ENCODE results near the gene RTN4R.

RTN4R gene

GRCh38 chr22:20257212-20258020, 10.7 kb downstream of the RTN4R start:
- no peak for DNase-seq (ENCODE audit: low spot score)
- FAIRE-seq, result no peak

- no peak for DNase-seq (ENCODE audit: low spot score)
- no peak for FAIRE-seq
These were observed 11.4 kb downstream of the RTN4R start for GRCh38 chr22:20256551-20257211.

DNA sequence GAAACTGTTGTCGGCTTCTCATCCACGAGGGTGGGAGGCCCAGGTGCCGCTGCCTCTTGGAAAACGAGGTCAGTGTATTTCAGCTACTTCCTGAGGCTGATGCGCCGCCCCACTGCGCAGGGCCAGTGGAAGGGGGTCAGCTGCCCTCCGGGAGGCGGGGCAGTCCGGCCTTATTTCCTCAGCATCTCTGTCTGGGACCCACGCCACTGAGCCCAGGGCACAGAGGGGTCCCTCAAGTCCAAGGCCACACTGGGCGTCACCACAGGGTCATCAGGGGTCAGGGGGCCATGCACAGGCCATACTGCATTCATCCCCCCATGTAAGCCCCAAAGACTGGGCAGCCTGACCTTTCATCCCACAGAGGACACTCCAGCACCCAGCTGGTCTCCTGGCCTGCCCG, 12.1 kb downstream of the RTN4R start:
- DNase-seq (ENCODE audit: low spot score) (no peak), FAIRE-seq (no peak)

GRCh38 chr22:20254975-20255946, 12.9 kb downstream of the RTN4R start:
- no peak for FAIRE-seq
- DNase-seq (ENCODE audit: low spot score), result no peak

DNA sequence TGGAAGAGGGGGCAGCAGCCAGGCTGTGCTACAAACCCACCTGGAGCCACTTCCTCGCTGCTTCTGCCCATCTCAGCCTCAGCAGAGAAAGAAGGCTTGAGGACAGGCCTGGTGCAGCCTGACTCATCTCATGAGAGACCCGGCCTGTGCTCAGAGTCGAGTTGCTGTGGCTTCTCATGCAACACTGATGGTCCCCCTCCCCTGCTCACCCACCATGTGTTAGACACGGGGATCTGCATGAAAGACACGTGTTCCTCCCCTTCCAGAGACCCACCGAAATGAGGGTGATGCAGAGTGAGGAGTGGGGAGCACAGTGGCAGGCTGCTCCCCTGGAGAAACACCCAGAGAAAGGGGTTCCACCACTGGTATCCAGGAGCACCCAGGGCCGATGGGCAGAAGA, 15.0 kb downstream of the RTN4R start:
- no peak for DNase-seq (ENCODE audit: low spot score)
- no peak for FAIRE-seq

GRCh38 chr22:20251981-20252380, 16.1 kb downstream of the RTN4R start:
- DNase-seq (ENCODE audit: low spot score) (no peak), FAIRE-seq (no peak)

DNA sequence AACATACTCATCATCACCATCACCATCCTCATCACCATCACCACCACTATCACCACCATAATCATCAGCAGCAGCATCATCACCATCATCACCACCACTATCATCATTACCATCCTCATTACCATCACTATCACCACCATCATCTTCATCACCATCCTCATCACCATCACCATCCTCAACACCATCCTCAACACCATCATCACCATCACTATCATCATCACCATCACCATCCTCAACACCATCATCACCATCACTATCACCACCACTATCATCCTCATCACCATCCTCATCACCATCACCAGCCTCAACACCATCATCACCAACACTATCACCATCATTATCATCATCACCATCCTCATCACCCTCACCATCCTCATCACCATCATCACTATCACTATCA, 16.6 kb downstream of the RTN4R start:
- DNase-seq (ENCODE audit: low spot score), result no peak

GRCh38 chr22:20249797-20250354, 18.2 kb downstream of the RTN4R start:
- FAIRE-seq, result no peak
- DNase-seq (ENCODE audit: low spot score), result no peak

More for the DNA sequence above, 16.6 kb downstream of the RTN4R start:
- no peak for FAIRE-seq

GRCh38 chr22:20248461-20248978, 19.6 kb downstream of the RTN4R start:
- DNase-seq (ENCODE audit: low spot score) (no peak), FAIRE-seq (no peak)

DNA sequence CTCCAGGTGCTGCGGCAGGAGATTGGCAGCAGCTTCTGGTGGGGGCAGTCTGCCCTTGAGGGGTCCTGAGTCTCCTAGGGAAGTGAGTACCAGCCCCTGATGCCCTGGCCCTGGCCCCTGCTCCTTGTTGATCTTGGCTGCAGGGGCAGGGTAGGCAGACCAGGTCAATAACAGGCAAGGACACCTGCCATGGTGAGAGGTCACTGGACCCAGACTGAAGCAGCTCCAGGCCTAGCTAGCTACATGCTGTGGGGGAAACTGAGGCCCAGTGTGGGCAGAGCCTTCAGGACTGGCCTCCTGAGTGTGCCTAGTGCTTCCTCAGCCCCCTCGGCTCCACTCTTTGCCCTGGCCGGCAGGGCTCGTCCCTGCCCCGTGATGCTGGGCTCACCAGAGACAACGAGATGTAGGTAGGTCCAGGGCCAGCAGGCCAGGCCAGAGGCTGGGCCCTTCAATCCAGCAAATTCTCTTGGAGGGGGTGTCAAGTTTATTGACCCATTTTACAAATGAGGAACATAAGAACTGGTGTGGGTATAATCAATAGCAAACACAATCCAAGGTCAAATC, 20.4 kb downstream of the RTN4R start:
- DNase-seq (ENCODE audit: low spot score) (no peak), FAIRE-seq (no peak)

- DNase-seq (ENCODE audit: low spot score), result peak; percentile 88
- FAIRE-seq, result peak; percentile 35
These were observed 21.1 kb downstream of the RTN4R start for GRCh38 chr22:20247010-20247505.

DNA sequence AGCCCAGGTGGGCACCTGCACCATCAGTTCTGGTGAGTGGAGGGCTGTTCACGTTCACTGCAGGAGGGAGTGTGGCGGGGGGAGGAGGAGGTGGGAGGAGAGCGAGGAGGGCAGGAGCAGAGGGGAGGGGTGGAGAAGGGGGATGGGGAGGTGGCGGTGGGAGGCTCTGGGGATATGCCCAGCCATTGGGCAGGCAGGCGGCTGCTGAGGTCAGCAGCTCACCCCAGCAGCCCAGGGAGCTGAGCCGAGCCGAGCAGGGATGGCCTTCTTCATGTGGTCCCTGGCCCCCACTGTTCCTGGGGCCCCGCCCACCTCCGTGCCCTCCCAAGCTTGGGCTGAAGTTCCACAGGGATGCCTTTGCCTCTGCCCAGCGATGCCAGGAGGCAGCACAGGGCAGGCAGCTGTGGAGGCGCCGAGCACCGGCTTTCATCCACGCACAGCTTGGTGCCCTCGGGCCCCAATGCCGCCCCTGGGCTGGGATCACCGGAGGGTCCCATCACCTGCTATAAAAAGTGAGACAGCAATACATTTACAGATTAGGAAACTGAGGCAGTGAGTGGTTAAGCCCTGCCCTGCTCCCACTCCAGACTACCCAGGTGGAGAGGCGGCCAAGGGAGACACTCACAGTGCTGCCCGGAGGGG, 21.6 kb downstream of the RTN4R start:
- no peak for DNase-seq (ENCODE audit: low spot score)
- FAIRE-seq, result no peak

DNA sequence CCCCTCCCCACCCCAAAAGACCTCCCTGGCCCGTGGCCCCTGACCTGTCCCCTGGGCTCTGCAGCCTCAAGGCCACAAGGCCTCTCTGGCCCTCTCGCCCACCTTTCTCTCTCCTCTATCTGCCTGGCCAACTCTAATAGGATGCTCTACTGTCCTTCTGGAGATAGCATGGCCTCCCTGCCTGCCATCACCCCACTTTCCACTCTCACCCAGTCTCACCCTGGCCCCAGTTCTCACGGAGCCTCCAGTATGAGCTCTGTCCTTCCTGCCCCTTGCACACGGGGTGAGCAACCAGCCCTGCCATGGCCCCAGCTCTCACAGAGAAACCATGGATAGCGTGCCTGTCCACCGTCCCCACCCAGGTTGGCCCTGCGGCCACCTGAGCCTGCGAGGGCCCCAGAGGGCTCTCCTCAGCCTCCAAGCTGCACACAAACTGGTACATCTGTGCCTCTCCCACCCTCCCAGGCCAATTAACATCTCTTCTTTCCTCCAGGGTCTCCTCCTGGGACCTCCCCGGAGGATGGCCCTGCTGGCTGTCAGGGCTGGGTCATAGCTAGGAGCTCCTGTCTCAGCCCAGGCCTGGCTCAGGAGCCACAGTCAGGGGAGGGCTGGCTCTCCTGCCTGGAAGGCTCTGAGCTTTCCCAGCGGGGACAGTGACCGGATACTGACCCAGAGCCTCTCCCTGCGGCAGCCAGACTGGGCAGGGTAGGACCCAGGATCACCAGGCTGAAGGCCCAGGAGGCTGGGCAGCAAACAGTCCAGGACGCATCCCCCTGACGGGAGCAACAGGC, 22.3 kb downstream of the RTN4R start:
- FAIRE-seq (no peak), DNase-seq (ENCODE audit: low spot score) (peak; percentile 8)

- DNase-seq (ENCODE audit: low spot score) (peak; percentile 29), FAIRE-seq (no peak)
These were observed 23.2 kb downstream of the RTN4R start for GRCh38 chr22:20244691-20245576.

DNA sequence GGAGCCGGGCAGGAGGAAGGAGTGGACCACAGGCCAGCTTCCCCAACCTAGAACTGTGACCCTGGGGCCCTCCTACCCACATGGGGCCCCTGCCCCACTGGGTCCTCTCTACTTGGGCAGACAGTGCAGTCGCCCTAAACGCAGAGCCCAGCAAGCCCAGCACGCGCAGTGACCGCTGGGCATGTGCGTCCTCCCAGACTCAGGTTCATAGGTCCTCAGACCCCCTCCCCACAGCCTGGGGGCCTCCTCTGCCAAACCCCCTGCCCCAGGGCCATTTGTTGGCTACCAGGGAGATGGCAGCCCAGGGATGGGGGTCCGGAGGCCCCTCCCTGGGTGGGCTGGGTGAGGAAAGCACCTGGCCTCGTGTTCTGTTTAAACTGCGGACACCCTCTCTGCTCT, 23.9 kb downstream of the RTN4R start:
- no peak for DNase-seq (ENCODE audit: low spot score)
- no peak for FAIRE-seq

GRCh38 chr22:20243537-20244249, 24.4 kb downstream of the RTN4R start:
- DNase-seq (ENCODE audit: low spot score) (peak; percentile 53), FAIRE-seq (no peak)

DNA sequence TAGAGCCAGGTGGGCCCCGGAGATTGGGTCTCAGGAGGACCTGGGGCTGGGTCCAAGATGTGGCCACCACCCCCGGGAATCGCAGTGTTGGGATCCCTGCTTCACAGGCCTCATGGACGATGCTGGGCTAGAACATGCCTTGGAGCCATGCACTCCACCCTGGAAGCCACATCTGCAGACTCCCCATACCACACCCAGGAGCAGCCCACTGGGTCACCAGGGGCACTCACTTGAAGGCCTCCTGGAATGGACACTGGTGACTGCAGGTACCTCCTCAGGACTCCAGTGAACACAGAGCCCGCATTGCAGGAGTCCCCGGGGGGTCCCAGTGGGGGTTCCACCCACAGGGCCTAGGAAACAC, 25.0 kb downstream of the RTN4R start:
- FAIRE-seq, result no peak

More for the DNA sequence above, 25.0 kb downstream of the RTN4R start:
- DNase-seq (ENCODE audit: low spot score), result no peak

All from RCC 7860 (cell line).